Neural cell (in vitro differentiated cells): ENCODE results near the gene PPP2R5D.

Experiments used
- EP300 ChIP-seq: fragments of 450-650 bp; conservative IDR thresholded peaks from 2 replicates; pipeline ENCODE4 v1.6.1; 2014; ENCODE audit warnings: antibody characterized with exemption, mild to moderate bottlenecking, moderate library complexity; ENCODE audit not compliant: poor library complexity, severe bottlenecking
- EZH2 ChIP-seq: fragments of 200-600, 300-800 bp; shearing (Covaris generic), sonication (generic); IDR thresholded peaks from 2 replicates; pipeline ENCODE4 v1.6.1; 2014; ENCODE audit warnings: antibody characterized with exemption, low read length, borderline replicate concordance, mild to moderate bottlenecking; ENCODE audit not compliant: insufficient read depth, poor library complexity, severe bottlenecking
- MXI1 ChIP-seq: fragments of 450-650 bp; conservative IDR thresholded peaks from 2 replicates; pipeline ENCODE4 v1.6.1; 2014; ENCODE audit warnings: antibody characterized with exemption, mild to moderate bottlenecking; ENCODE audit not compliant: poor library complexity, severe bottlenecking
- POLR2AphosphoS5 ChIP-seq: IDR thresholded peaks from 2 replicates; pipeline ENCODE4 v1.6.1; 2012
- RAD21 ChIP-seq: fragments of 450-650 bp; conservative IDR thresholded peaks from 2 replicates; pipeline ENCODE4 v1.6.1; 2014; ENCODE audit warnings: antibody characterized with exemption, mild to moderate bottlenecking, moderate library complexity
- TF ChIP-seq, protein P1 (sequence below): fragments of 450-650 bp; IDR thresholded peaks from 2 replicates; pipeline ENCODE4 v1.5.1; 2014; ENCODE audit warnings: antibody characterized with exemption, mild to moderate bottlenecking, moderate library complexity; ENCODE audit not compliant: poor library complexity, severe bottlenecking

DNA sequence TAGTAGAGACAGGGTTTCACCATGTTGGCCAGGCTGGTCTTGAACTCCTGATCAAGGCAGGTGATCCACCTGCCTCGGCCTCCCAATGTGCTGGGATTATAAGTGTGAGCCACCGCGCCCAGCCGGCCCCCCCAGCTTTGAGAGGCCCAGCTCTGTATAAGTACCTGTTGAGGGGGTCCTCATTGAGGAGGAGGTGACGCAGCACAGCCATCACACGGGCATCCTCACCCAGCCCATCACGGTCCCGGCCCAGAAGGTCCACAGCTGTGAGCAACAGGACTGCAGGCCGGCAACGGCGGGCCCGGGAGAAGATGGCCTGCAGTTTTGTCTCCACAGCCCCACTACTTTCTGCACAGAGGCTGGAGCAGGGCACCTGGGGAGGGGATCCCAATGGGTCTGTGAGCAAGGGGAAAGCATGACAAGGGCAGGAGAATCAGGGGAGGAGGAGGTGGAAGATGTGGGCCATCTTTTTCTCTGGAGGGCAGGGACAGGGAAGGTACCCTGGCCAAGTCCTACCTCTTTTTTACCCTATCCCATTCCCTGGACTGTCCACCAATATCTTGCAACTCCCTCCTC, 16.2 kb upstream of the PPP2R5D start:
- TF ChIP-seq, protein P1, sequence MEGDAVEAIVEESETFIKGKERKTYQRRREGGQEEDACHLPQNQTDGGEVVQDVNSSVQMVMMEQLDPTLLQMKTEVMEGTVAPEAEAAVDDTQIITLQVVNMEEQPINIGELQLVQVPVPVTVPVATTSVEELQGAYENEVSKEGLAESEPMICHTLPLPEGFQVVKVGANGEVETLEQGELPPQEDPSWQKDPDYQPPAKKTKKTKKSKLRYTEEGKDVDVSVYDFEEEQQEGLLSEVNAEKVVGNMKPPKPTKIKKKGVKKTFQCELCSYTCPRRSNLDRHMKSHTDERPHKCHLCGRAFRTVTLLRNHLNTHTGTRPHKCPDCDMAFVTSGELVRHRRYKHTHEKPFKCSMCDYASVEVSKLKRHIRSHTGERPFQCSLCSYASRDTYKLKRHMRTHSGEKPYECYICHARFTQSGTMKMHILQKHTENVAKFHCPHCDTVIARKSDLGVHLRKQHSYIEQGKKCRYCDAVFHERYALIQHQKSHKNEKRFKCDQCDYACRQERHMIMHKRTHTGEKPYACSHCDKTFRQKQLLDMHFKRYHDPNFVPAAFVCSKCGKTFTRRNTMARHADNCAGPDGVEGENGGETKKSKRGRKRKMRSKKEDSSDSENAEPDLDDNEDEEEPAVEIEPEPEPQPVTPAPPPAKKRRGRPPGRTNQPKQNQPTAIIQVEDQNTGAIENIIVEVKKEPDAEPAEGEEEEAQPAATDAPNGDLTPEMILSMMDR, result no peak
- TF ChIP-seq RAD21, result no peak
- no peak for TF ChIP-seq POLR2AphosphoS5
- TF ChIP-seq EZH2, result no peak
- TF ChIP-seq EP300, result no peak
- TF ChIP-seq MXI1, result no peak
